Activated CD4-positive, alpha-beta memory T cell treated with anti-CD3 and anti-CD28 coated beads for 36 hours (primary cell): Measurements from ENCODE around the gene RELN. TPM values are rescaled to one million over a fixed set of nuclear protein-coding genes. Genes with fewer than 3 reads are reported as not detected.

Experiments
- CTCF ChIA-PET: fragments of 350-600 bp; sonication (Branson Sonifier 250); formaldehyde crosslinking; loops from one replicate; lab custom pipeline; 2021; ENCODE audit warnings: antibody characterized with exemption, inconsistent platforms; lab: Charles Lee
- POLR2A ChIA-PET: fragments of 350-600 bp; sonication (Branson Sonifier 250); formaldehyde crosslinking; loops from one replicate; lab custom pipeline; 2021; ENCODE audit warnings: antibody characterized with exemption; lab: Charles Lee
- DNase-seq: peaks from one replicate; pipeline ENCODE4 v3.0.0-alpha.2; 2020
- H3K27ac Mint-ChIP-seq: one replicate; pipeline ENCODE4 v1.8.0; 2021; ENCODE audit warnings: mixed read lengths
- H3K27me3 Mint-ChIP-seq: one replicate; pipeline ENCODE4 v1.8.0; 2021; ENCODE audit warnings: mixed read lengths
- H3K36me3 Mint-ChIP-seq: one replicate; pipeline ENCODE4 v1.8.0; 2021; ENCODE audit warnings: mixed read lengths
- H3K4me1 Mint-ChIP-seq: one replicate; pipeline ENCODE4 v1.8.0; 2021; ENCODE audit warnings: low read depth, mixed read lengths
- H3K4me3 Mint-ChIP-seq: one replicate; pipeline ENCODE4 v1.8.0; 2021; ENCODE audit warnings: mild to moderate bottlenecking, mixed read lengths
- H3K9me3 Mint-ChIP-seq: one replicate; pipeline ENCODE4 v1.8.0; 2021; ENCODE audit warnings: mixed read lengths
- intact Hi-C: fragments of 100-400 bp; cut with micrococcal nuclease; formaldehyde crosslinking; loops from one replicate; pipeline ENCODE4 v1.15.1; 2023
- total RNA-seq, 2 experiments: library from RNA; stranded (reverse); gene quantifications; one replicate each; pipeline ENCODE4 v1.2.3, GENCODE V29; 2021

Gene RELN
- total RNA-seq, 2 experiments from 2014 or later, result not detected

DNA sequence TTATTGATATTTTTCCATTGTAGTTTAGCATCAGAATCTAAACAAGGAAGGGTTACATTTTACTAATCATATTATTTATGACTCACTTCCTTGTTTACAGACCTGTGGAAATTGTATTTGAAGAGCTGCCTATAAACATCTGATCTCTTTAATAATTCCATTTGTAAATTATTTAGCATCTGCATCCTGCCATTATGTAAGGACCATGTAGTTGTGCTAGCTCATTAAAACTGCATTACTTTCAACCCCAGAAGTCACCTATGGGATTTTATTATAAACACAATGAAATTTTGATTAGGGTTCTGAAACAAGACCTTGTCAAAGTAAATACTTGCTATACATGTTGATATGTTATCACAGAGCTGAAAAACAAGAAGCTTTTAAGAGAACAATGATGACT, 396.6 kb downstream of the RELN start:
- no peak overlapping the region for H3K27ac Mint-ChIP-seq
- peaks cover 4% of the 10 kb centered on the region for H3K27me3 Mint-ChIP-seq

DNA sequence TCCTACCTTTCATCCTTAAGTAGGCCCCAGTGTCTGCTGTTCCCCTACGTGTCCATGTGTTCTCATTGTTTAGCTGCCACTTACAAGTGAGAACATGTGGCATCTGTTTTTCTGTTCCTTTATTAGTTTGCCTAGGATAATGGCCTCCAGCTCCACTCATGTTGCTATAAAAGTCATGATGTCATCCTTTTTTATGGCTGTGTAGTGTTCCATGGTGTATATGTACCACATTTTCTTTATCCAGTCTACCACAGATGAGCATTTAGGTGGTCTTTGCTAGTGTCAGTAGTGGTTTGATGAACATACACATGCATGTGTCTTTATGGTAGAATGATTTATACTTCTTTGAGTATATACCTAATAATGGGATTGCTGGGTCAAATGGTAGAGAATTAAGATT, 397.3 kb downstream of the RELN start:
- Mint-ChIP-seq H3K9me3 (no peaks in the 10 kb centered on the region), H3K4me3 (no peak overlapping the region), H3K36me3 (no peaks in the 10 kb centered on the region), H3K27ac (no peak overlapping the region), H3K27me3 (peaks cover 4% of the 10 kb centered on the region), H3K4me1 (no peaks in the 10 kb centered on the region)
- intact Hi-C loops, result no loop called here
- CTCF ChIA-PET, result no interaction called here
- POLR2A ChIA-PET, result no interaction called here
- no peak for DNase-seq

More for the DNA sequence above, 396.6 kb downstream of the RELN start:
- Mint-ChIP-seq H3K9me3 (no peaks in the 10 kb centered on the region), H3K4me3 (no peak overlapping the region), H3K4me1 (no peaks in the 10 kb centered on the region), H3K36me3 (no peaks in the 10 kb centered on the region)
- ChIA-PET POLR2A (no interaction called here), CTCF (interaction anchor here (0.5 to 1.3 kb wide), 3 partner anchors 8 to 19 kb away, joined by 3 read pairs; no protein-coding TSS in a partner anchor)
- intact Hi-C loops, result no loop called here
- DNase-seq, result no peak

DNA sequence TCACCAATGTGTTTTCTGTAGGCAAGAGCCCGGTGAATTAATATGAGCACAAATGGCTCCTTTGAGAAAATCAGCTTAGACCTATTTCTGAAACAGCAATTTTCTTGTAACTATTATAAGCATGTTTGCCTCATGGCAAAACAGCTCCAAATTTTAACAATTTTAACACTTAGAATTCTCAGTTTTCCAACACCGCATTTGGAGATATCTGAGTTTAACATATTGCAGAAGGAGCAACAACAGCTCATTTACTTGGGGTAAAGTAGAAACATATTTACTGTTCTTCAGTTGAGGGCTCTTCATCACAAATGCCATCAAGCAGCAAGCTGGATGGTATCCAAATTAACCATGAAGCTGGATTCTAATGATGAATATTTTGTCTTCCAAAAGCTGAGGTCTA, 409.4 kb downstream of the RELN start:
- H3K27ac Mint-ChIP-seq, result no peak overlapping the region
- no peak overlapping the region for H3K4me3 Mint-ChIP-seq
- H3K36me3 Mint-ChIP-seq, result no peaks in the 10 kb centered on the region
- ChIA-PET CTCF (no interaction called here), POLR2A (no interaction called here)
- no peaks in the 10 kb centered on the region for H3K4me1 Mint-ChIP-seq
- peaks cover 11% of the 10 kb centered on the region for H3K27me3 Mint-ChIP-seq
- no peak for DNase-seq
- intact Hi-C loops, result no loop called here
- H3K9me3 Mint-ChIP-seq, result no peaks in the 10 kb centered on the region

DNA sequence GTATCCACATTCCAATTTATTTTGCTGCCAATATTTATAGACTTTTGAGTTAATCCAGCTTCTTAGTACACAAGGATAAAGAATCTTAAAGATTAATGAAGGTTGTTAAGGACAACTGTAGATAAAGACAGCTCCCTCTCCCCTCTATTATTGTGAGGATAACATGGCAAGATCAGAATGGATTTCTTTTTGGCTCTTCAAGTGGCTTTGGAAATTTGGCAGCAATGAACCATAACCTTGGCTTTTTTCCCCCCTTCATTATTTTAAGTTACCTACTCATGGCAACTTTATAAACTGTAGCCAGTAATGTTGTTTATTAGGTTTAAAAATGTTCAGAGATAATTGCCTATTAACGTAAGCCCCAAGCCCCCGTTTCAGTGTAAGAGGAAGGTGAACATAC, 412.4 kb downstream of the RELN start:
- ChIA-PET POLR2A (no interaction called here), CTCF (no interaction called here)
- Mint-ChIP-seq H3K9me3 (no peaks in the 10 kb centered on the region), H3K27ac (no peak overlapping the region), H3K4me1 (no peaks in the 10 kb centered on the region), H3K4me3 (no peak overlapping the region), H3K36me3 (no peaks in the 10 kb centered on the region), H3K27me3 (peaks cover 9% of the 10 kb centered on the region)
- DNase-seq, result no peak
- intact Hi-C loops, result loop anchor here (5.0 to 10.0 kb wide), 2 partner anchors 658 to 690 kb away; no protein-coding TSS in a partner anchor

DNA sequence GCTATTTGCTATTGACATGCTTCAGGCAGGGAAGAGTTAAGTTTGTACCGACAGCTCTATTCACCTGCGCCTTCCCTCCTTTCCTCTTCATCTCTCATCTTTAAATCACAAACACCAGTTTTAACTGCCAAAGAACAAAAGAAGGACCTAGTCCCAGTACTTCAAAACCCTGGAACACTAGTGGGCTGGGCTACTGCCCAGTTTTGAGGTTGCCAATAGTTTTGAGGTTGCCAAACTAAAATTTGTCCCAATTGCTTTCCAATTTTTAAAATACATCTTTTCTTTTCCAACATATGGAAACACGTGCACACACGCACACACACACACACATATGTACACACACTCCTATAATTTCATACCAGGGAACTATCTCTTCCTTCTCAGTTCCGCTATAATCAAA, 412.8 kb downstream of the RELN start:
- H3K4me1 Mint-ChIP-seq, result no peaks in the 10 kb centered on the region
- ChIA-PET CTCF (no interaction called here), POLR2A (no interaction called here)
- no peak overlapping the region for H3K27ac Mint-ChIP-seq
- peaks cover 9% of the 10 kb centered on the region for H3K27me3 Mint-ChIP-seq
- H3K36me3 Mint-ChIP-seq, result no peaks in the 10 kb centered on the region
- DNase-seq, result no peak
- no peak overlapping the region for H3K4me3 Mint-ChIP-seq
- H3K9me3 Mint-ChIP-seq, result no peaks in the 10 kb centered on the region
- intact Hi-C loops, result loop anchor here (5.0 to 10.0 kb wide), 2 partner anchors 658 to 691 kb away; no protein-coding TSS in a partner anchor

DNA sequence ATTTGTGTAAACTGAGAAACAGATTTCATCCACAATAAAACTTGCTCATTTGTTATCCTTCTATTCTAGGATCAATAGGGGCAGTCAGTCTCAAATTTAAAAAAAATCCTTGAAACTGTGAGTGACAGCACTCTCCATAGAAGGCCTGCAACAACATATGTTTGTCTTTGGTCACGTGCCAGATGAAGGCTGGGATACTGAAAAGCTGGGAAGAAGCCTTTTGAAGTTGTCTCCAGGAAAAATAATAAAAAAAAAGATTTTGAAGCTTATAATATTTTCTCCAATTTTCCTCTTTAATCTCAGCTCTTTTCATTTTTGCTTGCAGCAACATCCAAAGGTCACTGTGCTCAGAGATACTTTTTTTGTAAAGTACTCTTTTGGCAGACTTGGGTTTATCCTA, 414.9 kb downstream of the RELN start:
- Mint-ChIP-seq H3K4me3 (no peak overlapping the region), H3K36me3 (no peaks in the 10 kb centered on the region), H3K27me3 (peaks cover 7% of the 10 kb centered on the region), H3K4me1 (no peaks in the 10 kb centered on the region), H3K9me3 (no peaks in the 10 kb centered on the region), H3K27ac (no peak overlapping the region)
- no peak for DNase-seq
- intact Hi-C loops, result loop anchor here (5.0 to 10.0 kb wide), 2 partner anchors 660 to 1343 kb away; no protein-coding TSS in a partner anchor
- ChIA-PET CTCF (interaction anchor here (0.9 to 2.1 kb wide), 8 partner anchors 8 to 693 kb away, joined by 3 to 6 read pairs (median 4); no protein-coding TSS in a partner anchor), POLR2A (no interaction called here)

DNA sequence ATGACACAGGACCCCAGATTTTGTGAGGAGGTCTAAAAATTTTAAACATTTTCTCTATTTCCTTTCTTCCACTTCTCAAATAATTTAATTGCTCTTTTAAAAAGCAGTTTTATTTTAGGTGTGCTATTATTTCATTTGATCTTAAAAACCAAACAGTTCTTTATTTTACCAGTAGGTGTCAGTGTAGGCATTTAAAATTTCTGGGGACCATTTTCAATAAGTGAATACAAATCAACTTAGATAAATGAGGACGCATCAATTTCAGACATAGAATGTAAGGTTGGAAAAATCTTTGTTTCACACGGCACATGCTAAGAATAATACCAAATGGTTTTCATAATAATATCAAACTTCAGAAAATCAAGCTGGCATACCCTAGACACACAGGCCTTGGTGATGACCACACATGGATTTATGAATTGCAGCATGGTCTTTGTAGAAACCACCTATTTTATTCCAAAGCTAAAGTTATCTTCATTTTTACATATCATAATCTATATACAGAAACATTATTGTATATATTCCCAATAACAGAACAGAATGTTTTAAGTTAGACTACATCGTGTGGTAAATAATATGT, 415.9 kb downstream of the RELN start:
- H3K27me3 Mint-ChIP-seq, result peaks cover 3% of the 10 kb centered on the region
- ChIA-PET CTCF (interaction anchor here (0.6 to 2.2 kb wide), 15 partner anchors 9 to 1347 kb away, joined by 3 to 9 read pairs (median 4); no protein-coding TSS in a partner anchor), POLR2A (no interaction called here)
- intact Hi-C loops, result loop anchor here (1.0 to 10.0 kb wide), 3 partner anchors 583 to 1344 kb away; no protein-coding TSS in a partner anchor
- no peaks in the 10 kb centered on the region for H3K4me1 Mint-ChIP-seq
- H3K27ac Mint-ChIP-seq, result no peak overlapping the region
- no peak overlapping the region for H3K4me3 Mint-ChIP-seq
- DNase-seq, result no peak
- no peaks in the 10 kb centered on the region for H3K9me3 Mint-ChIP-seq
- H3K36me3 Mint-ChIP-seq, result no peaks in the 10 kb centered on the region

DNA sequence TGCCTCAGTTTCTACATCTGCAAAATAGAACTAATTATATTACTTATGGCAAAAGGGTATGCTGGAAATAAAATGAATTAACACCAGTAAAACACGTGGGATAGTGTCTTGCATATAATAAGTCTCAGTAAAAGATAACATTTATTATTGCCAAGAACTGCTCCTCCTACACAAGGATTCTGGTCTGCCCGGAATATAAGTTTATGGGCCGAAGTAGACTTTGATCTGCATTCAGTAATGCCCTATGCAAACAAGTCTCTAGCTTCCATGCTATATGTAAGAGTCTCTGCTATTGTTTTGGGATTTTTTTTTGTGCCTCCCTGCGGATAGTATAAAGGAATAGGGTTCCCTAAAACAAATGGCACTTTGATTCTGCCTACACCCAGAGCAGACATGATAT, 417.9 kb downstream of the RELN start:
- CTCF ChIA-PET, result interaction anchor here (1.4 to 2.0 kb wide), 2 partner anchors 9 to 1346 kb away, joined by 5 to 9 read pairs; no protein-coding TSS in a partner anchor
- intact Hi-C loops, result loop anchor here (5.0 to 10.0 kb wide), 2 partner anchors 663 to 1346 kb away; no protein-coding TSS in a partner anchor

DNA sequence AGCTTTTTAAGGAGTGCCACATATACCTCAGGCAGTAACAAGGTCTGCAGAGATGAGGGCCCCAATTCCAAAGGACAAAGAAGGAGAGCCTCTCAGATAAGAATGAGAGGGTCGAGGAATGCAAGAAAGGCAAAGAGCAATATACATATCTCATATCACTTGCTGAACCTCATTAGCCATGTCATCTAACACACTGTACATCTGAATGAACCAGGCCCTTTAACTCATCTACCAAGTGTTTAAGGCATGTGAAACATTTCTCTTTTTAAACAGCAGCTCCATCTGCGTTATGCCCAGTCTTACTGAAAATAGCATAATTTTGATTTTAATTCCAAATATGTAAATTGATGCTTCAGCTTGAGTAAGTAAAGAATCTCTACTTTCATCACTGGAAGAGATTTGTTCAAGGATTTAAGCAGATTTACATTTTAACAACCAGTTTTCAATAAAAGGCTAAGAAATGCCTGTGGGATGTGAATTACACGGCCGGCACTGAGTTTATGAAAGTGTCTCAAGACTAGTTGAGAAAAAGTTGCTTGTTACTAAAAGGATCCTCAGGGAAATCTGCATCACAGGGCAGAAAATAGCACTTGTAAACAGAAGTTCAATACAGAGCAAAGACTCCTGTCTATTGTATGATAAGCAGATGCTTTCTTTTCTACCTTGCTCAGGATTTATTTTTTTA, 419.7 kb downstream of the RELN start:
- CTCF ChIA-PET, result no interaction called here
- no peaks in the 10 kb centered on the region for H3K27me3 Mint-ChIP-seq
- intact Hi-C loops, result loop anchor here (5.0 to 10.0 kb wide), 2 partner anchors 665 to 1348 kb away; no protein-coding TSS in a partner anchor
- H3K4me1 Mint-ChIP-seq, result no peaks in the 10 kb centered on the region
- H3K27ac Mint-ChIP-seq, result no peak overlapping the region
- H3K9me3 Mint-ChIP-seq, result no peaks in the 10 kb centered on the region
- H3K36me3 Mint-ChIP-seq, result no peaks in the 10 kb centered on the region
- DNase-seq, result no peak
- H3K4me3 Mint-ChIP-seq, result no peak overlapping the region
- POLR2A ChIA-PET, result no interaction called here

More for the DNA sequence above, 417.9 kb downstream of the RELN start:
- Mint-ChIP-seq H3K9me3 (no peaks in the 10 kb centered on the region), H3K4me1 (no peaks in the 10 kb centered on the region), H3K27ac (no peak overlapping the region), H3K36me3 (no peaks in the 10 kb centered on the region), H3K27me3 (no peaks in the 10 kb centered on the region), H3K4me3 (no peak overlapping the region)
- no peak for DNase-seq
- POLR2A ChIA-PET, result no interaction called here

DNA sequence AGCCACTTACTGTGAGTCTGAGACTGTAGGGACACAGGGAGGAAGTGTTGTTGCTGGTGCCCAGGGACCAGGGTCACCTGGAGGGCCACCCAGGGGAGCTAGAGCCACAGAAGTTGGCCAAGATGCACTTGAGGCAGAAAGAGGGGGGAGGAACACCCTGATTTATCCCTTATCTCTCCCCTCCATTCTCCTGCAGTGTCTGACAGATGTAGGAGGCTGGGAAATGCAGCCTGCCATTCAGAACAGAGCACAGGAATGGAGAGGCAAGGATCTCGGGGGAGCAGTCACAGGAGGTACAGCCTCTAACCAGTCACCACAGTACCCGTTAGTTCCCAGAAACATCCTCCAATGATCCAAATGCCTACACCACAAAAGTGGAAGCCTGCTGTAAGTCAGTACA, 425.0 kb downstream of the RELN start:
- POLR2A ChIA-PET, result no interaction called here
- Mint-ChIP-seq H3K27ac (no peak overlapping the region), H3K4me3 (no peak overlapping the region), H3K9me3 (no peaks in the 10 kb centered on the region), H3K4me1 (no peaks in the 10 kb centered on the region), H3K27me3 (no peaks in the 10 kb centered on the region), H3K36me3 (no peaks in the 10 kb centered on the region)
- CTCF ChIA-PET, result interaction anchor here (0.8 kb wide), 1 partner anchor 8 kb away, joined by 3 read pairs; no protein-coding TSS in a partner anchor
- no peak for DNase-seq
- intact Hi-C loops, result no loop called here

DNA sequence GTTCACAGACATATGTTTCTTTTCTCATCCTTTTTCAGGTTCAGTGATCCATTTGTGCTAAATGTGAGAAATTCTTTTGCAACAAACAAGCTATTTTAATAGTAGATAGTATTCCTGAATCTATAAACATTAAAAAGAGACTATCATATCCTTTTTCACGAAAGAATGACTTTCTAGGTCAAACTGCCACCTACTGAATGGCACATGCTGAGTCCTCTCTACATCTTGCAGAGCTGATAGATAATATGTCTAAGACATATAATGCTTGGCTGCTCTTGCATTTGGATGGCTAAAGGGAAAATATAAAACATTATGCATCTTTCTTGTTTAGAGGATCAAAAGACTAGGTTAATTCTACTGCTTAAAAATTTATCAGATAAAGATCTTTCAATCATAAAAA, 429.3 kb downstream of the RELN start:
- Mint-ChIP-seq H3K4me1 (no peaks in the 10 kb centered on the region), H3K27me3 (peaks cover 2% of the 10 kb centered on the region), H3K4me3 (no peak overlapping the region), H3K36me3 (no peaks in the 10 kb centered on the region), H3K9me3 (no peaks in the 10 kb centered on the region), H3K27ac (no peak overlapping the region)
- intact Hi-C loops, result no loop called here
- no peak for DNase-seq
- CTCF ChIA-PET, result interaction anchor here (1.2 kb wide), 1 partner anchor 13 kb away, joined by 5 read pairs; no protein-coding TSS in a partner anchor
- POLR2A ChIA-PET, result no interaction called here

DNA sequence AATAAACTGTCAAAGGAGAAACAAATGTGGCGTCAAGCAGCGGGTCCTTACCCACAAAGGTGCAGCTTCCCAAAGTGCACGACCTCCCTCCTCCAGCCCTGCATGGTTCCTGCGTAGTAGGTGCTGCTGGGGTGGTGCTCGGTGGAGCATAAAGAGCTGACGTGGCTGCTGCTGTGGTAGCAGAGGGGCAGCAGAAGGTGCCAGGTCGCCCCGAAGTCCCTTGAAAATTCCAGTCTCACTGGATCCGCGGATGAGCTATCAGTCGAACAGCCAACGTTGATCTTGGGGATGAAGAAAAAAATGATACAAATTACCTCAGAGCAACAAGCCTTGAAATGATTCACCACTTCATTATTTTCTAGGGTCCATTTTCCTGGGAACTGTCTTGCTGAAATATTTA, 438.4 kb downstream of the RELN start:
- H3K27ac Mint-ChIP-seq, result no peak overlapping the region
- intact Hi-C loops, result no loop called here

More for the DNA sequence above, 438.4 kb downstream of the RELN start:
- Mint-ChIP-seq H3K4me3 (no peak overlapping the region), H3K9me3 (no peaks in the 10 kb centered on the region), H3K4me1 (no peaks in the 10 kb centered on the region), H3K27me3 (peaks cover 15% of the 10 kb centered on the region), H3K36me3 (no peaks in the 10 kb centered on the region)
- ChIA-PET CTCF (no interaction called here), POLR2A (no interaction called here)
- no peak for DNase-seq
